DND-41 (cell line): Measurements from ENCODE around the gene NCKAP5L.
"Not testable (repeated sequence)": the region's sequence is repeated elsewhere in the genome, so short reads cannot be mapped to it uniquely, and the experiment has no call there.

ENCODE experiments used
- ATAC-seq: fragments of 200-7000 bp; cut with Tn5 transposase; 3 replicates; pipeline ENCODE4 v1.9.1; 2021; ENCODE audit warnings: low read depth; ENCODE audit not compliant: insufficient read depth
- DNase-seq: peaks from one replicate; pipeline ENCODE4 v3.0.0-alpha.2; 2020
- H2AFZ ChIP-seq: 2 replicates; pipeline ENCODE4 v1.6.0; 2012; ENCODE audit warnings: low read depth, low read length
- H3K27ac ChIP-seq: 2 replicates; pipeline ENCODE4 v1.5.1; 2012; ENCODE audit warnings: low read length, inconsistent platforms
- H3K27me3 ChIP-seq: fragments of 200-600 bp; sonication (generic); 2 replicates; pipeline ENCODE4 v1.6.0; 2012; ENCODE audit warnings: low read length, mild to moderate bottlenecking, inconsistent platforms; ENCODE audit not compliant: insufficient read depth, poor library complexity
- H3K36me3 ChIP-seq: 2 replicates; pipeline ENCODE4 v1.5.1; 2012; ENCODE audit warnings: low read length, inconsistent platforms; ENCODE audit not compliant: insufficient read depth
- H3K4me1 ChIP-seq: 2 replicates; pipeline ENCODE4 v1.5.1; 2012; ENCODE audit warnings: mild to moderate bottlenecking, low read length; ENCODE audit not compliant: insufficient read depth
- H3K4me2 ChIP-seq: 2 replicates; pipeline ENCODE4 v1.6.0; 2012; ENCODE audit warnings: mild to moderate bottlenecking, moderate library complexity, low read length, inconsistent platforms; ENCODE audit not compliant: insufficient read depth
- H3K4me3 ChIP-seq, 2 experiments: fragments of 200-600 bp in 1 of 2; shearing (Covaris generic) in 1 of 2; 2 replicates each; pipeline ENCODE4 v1.5.1; 2012 to 2016; ENCODE audit warnings: inconsistent platforms in 2 of 2, low read length in 2 of 2, mild to moderate bottlenecking in 2 of 2, low read depth in 1 of 2, moderate library complexity in 1 of 2
- H3K79me2 ChIP-seq: 2 replicates; pipeline ENCODE4 v1.6.0; 2012; ENCODE audit warnings: low read length, inconsistent platforms; ENCODE audit not compliant: insufficient read depth
- H3K9ac ChIP-seq: 2 replicates; pipeline ENCODE4 v1.6.0; 2012; ENCODE audit warnings: low read depth, mild to moderate bottlenecking, inconsistent platforms, low read length, moderate library complexity
- H3K9me3 ChIP-seq: 2 replicates; pipeline ENCODE4 v1.5.1; 2012; ENCODE audit warnings: low read length, moderate library complexity, mild to moderate bottlenecking, inconsistent platforms; ENCODE audit not compliant: insufficient read depth, severe bottlenecking
- H4K20me1 ChIP-seq: 2 replicates; pipeline ENCODE4 v1.6.0; 2012; ENCODE audit warnings: low read length; ENCODE audit not compliant: insufficient read depth
- CTCF ChIP-seq: IDR thresholded peaks from 2 replicates; pipeline ENCODE4 v1.5.1; 2012; ENCODE audit warnings: borderline replicate concordance, low read length, moderate library complexity, mild to moderate bottlenecking; ENCODE audit not compliant: poor library complexity, severe bottlenecking; ENCODE audit errors: extremely low read depth
- EZH2 ChIP-seq: IDR thresholded peaks from 3 replicates; pipeline ENCODE4 v1.6.1; 2012; ENCODE audit warnings: borderline replicate concordance, low read depth, mild to moderate bottlenecking, moderate library complexity, low read length, inconsistent platforms; ENCODE audit not compliant: severe bottlenecking

Gene NCKAP5L

GRCh38 chr12:49776858-49777257, 51.4 kb downstream of the NCKAP5L start:
- no peak for ATAC-seq
- Histone ChIP-seq H3K36me3 (no peaks in the 10 kb centered on the region), H3K27me3 (peaks cover 4% of the 10 kb centered on the region), H3K9me3 (no peaks in the 10 kb centered on the region), H4K20me1 (no peaks in the 10 kb centered on the region), H3K4me2 (no peak overlapping the region), H3K9ac (no peak overlapping the region), H3K27ac (no peak overlapping the region), H3K79me2 (no peaks in the 10 kb centered on the region), H3K4me3 (no peak overlapping the region), H3K4me1 (peaks cover 3% of the 10 kb centered on the region; the same call in 1 of the 2 replicates), H2AFZ (no peak overlapping the region)
- no peak for DNase-seq
- TF ChIP-seq EZH2 (no peak), CTCF (no peak)

- ATAC-seq (peak; percentile 83), DNase-seq (peak; percentile 50)
- Histone ChIP-seq H3K4me1 (peaks cover 3% of the 10 kb centered on the region; the same call in 1 of the 2 replicates), H3K27me3 (peaks cover 4% of the 10 kb centered on the region), H3K4me3 (no peak overlapping the region), H3K79me2 (no peaks in the 10 kb centered on the region), H2AFZ (no peak overlapping the region), H3K27ac (no peak overlapping the region), H3K36me3 (no peaks in the 10 kb centered on the region), H4K20me1 (no peaks in the 10 kb centered on the region), H3K4me2 (no peak overlapping the region), H3K9me3 (no peaks in the 10 kb centered on the region), H3K9ac (no peak overlapping the region)
- peak; percentile 72 for TF ChIP-seq CTCF
- no peak for TF ChIP-seq EZH2
Measured at GRCh38 chr12:49776413-49776812, 51.8 kb downstream of the NCKAP5L start.

- not testable (repeated sequence) for H2AFZ ChIP-seq, DNase-seq
Measured at GRCh38 chr12:49773102-49773501, 55.1 kb downstream of the NCKAP5L start.

GRCh38 chr12:49767333-49767732, 60.9 kb downstream of the NCKAP5L start:
- Histone ChIP-seq H3K4me2 (no peak overlapping the region), H3K27ac (no peak overlapping the region), H3K36me3 (peaks cover 28% of the 10 kb centered on the region), H3K4me3 (no peak overlapping the region), H3K9me3 (no peaks in the 10 kb centered on the region), H2AFZ (no peak overlapping the region), H3K9ac (no peak overlapping the region), H3K79me2 (no peaks in the 10 kb centered on the region), H3K27me3 (no peaks in the 10 kb centered on the region), H3K4me1 (peaks cover 14% of the 10 kb centered on the region), H4K20me1 (peaks cover 14% of the 10 kb centered on the region)
- ATAC-seq (no peak), DNase-seq (no peak)
- TF ChIP-seq CTCF (no peak), EZH2 (no peak)

More at GRCh38 chr12:49773102-49773501, 55.1 kb downstream of the NCKAP5L start:
- H3K9me3 ChIP-seq, H3K36me3 ChIP-seq, H4K20me1 ChIP-seq, H3K4me1 ChIP-seq, ATAC-seq, H3K27ac ChIP-seq, H3K79me2 ChIP-seq, H3K9ac ChIP-seq, H3K4me3 ChIP-seq, H3K4me2 ChIP-seq, H3K27me3 ChIP-seq: not testable (repeated sequence)
